Measurements from ENCODE around the gene TSPY2.
"Not testable (repeated sequence)": the region's sequence is repeated elsewhere in the genome, so short reads cannot be mapped to it uniquely, and the experiment has no call there.

TSPY2 gene, protein sequence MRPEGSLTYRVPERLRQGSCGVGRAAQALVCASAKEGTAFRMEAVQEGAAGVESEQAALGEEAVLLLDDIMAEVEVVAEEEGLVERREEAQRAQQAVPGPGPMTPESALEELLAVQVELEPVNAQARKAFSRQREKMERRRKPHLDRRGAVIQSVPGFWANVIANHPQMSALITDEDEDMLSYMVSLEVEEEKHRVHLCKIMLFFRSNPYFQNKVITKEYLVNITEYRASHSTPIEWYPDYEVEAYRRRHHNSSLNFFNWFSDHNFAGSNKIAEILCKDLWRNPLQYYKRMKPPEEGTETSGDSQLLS
- 0 reads per million in 3 donors for total RNA-seq

GRCh38 chrY:6245923-6246322, at the start of gene TSPY2:
TSS of gene TSPY2 (plus strand) at chrY:6246223. CDS start at chrY:6246269, 46 bp downstream.
- not testable (repeated sequence) for H3K4me1 ChIP-seq (ENCODE audit: control insufficient read depth, insufficient read depth, low read length, poor library complexity, severe bottlenecking); H3K9me3 ChIP-seq (ENCODE audit: control insufficient read depth, low read length); H3K27me3 ChIP-seq (replicated peaks; ENCODE audit: control insufficient read depth, insufficient read depth, low read length, poor library complexity, severe bottlenecking); DNase-seq; H3K36me3 ChIP-seq (ENCODE audit: control insufficient read depth, insufficient read depth, low read length); H3K4me3 ChIP-seq (ENCODE audit: insufficient read depth, low read depth, low read length, poor library complexity, severe bottlenecking); H3K27ac ChIP-seq (ENCODE audit: insufficient read depth, low read length, poor library complexity, severe bottlenecking)

DNA sequence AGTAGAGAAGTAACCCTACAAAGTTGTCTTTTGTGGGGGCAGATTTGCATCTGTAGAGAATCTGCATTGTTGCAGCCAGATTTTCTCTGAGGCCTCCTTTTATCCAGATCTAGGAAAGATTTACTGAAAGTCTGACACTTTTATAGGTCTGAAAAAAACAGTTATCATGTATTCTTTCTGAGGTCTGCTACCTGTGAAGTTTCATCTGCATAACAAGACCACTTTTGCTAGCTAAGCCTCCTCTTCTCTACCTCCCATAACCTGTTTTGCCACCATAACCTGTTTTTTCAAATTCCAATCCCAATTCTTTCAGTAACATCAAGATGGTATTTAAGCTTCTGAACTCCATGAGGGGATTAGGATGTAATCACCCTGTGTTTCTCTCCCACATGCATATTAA, 36.5 kb upstream of the TSPY2 start:
- H3K4me1 ChIP-seq (ENCODE audit: control insufficient read depth, insufficient read depth, low read length, poor library complexity, severe bottlenecking); H3K36me3 ChIP-seq (ENCODE audit: control insufficient read depth, insufficient read depth, low read length); H3K4me3 ChIP-seq (ENCODE audit: insufficient read depth, low read depth, low read length, poor library complexity, severe bottlenecking); H3K27ac ChIP-seq (ENCODE audit: insufficient read depth, low read length, poor library complexity, severe bottlenecking); H3K9me3 ChIP-seq (ENCODE audit: control insufficient read depth, low read length); H3K27me3 ChIP-seq (replicated peaks; ENCODE audit: control insufficient read depth, insufficient read depth, low read length, poor library complexity, severe bottlenecking); DNase-seq: not testable (repeated sequence)

GRCh38 chrY:6217045-6217444, 29.0 kb upstream of the TSPY2 start:
- not testable (repeated sequence) for DNase-seq; H3K4me3 ChIP-seq (ENCODE audit: insufficient read depth, low read depth, low read length, poor library complexity, severe bottlenecking); H3K36me3 ChIP-seq (ENCODE audit: control insufficient read depth, insufficient read depth, low read length); H3K9me3 ChIP-seq (ENCODE audit: control insufficient read depth, low read length); H3K27ac ChIP-seq (ENCODE audit: insufficient read depth, low read length, poor library complexity, severe bottlenecking); H3K4me1 ChIP-seq (ENCODE audit: control insufficient read depth, insufficient read depth, low read length, poor library complexity, severe bottlenecking); H3K27me3 ChIP-seq (replicated peaks; ENCODE audit: control insufficient read depth, insufficient read depth, low read length, poor library complexity, severe bottlenecking)

DNA sequence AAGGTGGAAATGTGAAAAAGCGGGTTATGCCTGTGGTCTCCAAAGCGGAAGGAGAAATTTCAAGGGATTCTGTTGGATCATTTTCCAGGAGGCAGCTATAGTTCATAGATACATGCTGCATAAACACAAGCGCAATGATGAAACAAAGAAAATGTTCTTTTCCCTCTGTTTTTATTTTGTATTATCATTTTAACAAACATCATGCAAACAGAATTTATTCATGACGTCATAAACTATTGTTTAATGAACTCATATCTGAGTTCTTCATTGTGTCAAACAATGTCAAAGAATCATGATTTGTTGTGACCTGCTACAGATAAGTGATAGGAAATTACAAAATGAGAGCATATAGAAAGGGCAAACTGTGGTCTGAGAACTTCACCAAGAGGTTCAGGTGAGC, 23.8 kb downstream of the TSPY2 start:
- H3K4me3 ChIP-seq (ENCODE audit: insufficient read depth, low read depth, low read length, poor library complexity, severe bottlenecking); H3K27ac ChIP-seq (ENCODE audit: insufficient read depth, low read length, poor library complexity, severe bottlenecking); H3K27me3 ChIP-seq (replicated peaks; ENCODE audit: control insufficient read depth, insufficient read depth, low read length, poor library complexity, severe bottlenecking); DNase-seq; H3K36me3 ChIP-seq (ENCODE audit: control insufficient read depth, insufficient read depth, low read length); H3K4me1 ChIP-seq (ENCODE audit: control insufficient read depth, insufficient read depth, low read length, poor library complexity, severe bottlenecking); H3K9me3 ChIP-seq (ENCODE audit: control insufficient read depth, low read length): not testable (repeated sequence)
